GM13977 (cell line): ENCODE results near the gene CERS3.

Source experiments
- DNase-seq: peaks from one replicate; pipeline ENCODE4 v3.0.0; 2012; ENCODE audit warnings: low spot score
- CTCF ChIP-seq: IDR thresholded peaks from 2 replicates; pipeline ENCODE4 v1.5.1; 2012; ENCODE audit warnings: mild to moderate bottlenecking, control low read depth; ENCODE audit not compliant: insufficient read depth; ENCODE audit errors: extremely low read depth, missing control alignments
- in situ Hi-C: fragments of 300-500 bp; cut with MboI; formaldehyde crosslinking; loops from one replicate; pipeline ENCODE4 v1.12.0; 2022; ENCODE audit warnings: low sequenced_read_pairs, low pct_unique_long_range_greater_than_20kb, mixed read lengths, inconsistent platforms; ENCODE audit not compliant: unreplicated experiment

Gene CERS3

GRCh38 chr15:100553468-100553867 lies 24.7 kb upstream of the CERS3 start:
- TF ChIP-seq CTCF: no peak
- in situ Hi-C loops: no loop called here
- no peak for DNase-seq

- in situ Hi-C loops: no loop called here
These were observed 19.2 kb upstream of the CERS3 start for GRCh38 chr15:100547961-100548360.

GRCh38 chr15:100544946-100545345 lies 16.2 kb upstream of the CERS3 start:
- in situ Hi-C loops: no loop called here
- DNase-seq: no peak
- TF ChIP-seq CTCF: no peak

More at GRCh38 chr15:100547961-100548360, 19.2 kb upstream of the CERS3 start:
- no peak for DNase-seq
- no peak for TF ChIP-seq CTCF

- in situ Hi-C loops: no loop called here
- no peak for DNase-seq
- TF ChIP-seq CTCF: no peak
These were observed 15.6 kb upstream of the CERS3 start for GRCh38 chr15:100544338-100544841.

GRCh38 chr15:100542290-100542689 lies 13.5 kb upstream of the CERS3 start:
- DNase-seq: no peak
- TF ChIP-seq CTCF: no peak
- in situ Hi-C loops: no loop called here

- no peak for DNase-seq
- in situ Hi-C loops: no loop called here
- no peak for TF ChIP-seq CTCF
These were observed 8.6 kb upstream of the CERS3 start for GRCh38 chr15:100537331-100537730.

- no peak for DNase-seq
- in situ Hi-C loops: no loop called here
- TF ChIP-seq CTCF: no peak
These were observed 8.0 kb upstream of the CERS3 start for GRCh38 chr15:100536733-100537132.
